ENCODE results near the gene CCDC57.

CCDC57 gene

DNA sequence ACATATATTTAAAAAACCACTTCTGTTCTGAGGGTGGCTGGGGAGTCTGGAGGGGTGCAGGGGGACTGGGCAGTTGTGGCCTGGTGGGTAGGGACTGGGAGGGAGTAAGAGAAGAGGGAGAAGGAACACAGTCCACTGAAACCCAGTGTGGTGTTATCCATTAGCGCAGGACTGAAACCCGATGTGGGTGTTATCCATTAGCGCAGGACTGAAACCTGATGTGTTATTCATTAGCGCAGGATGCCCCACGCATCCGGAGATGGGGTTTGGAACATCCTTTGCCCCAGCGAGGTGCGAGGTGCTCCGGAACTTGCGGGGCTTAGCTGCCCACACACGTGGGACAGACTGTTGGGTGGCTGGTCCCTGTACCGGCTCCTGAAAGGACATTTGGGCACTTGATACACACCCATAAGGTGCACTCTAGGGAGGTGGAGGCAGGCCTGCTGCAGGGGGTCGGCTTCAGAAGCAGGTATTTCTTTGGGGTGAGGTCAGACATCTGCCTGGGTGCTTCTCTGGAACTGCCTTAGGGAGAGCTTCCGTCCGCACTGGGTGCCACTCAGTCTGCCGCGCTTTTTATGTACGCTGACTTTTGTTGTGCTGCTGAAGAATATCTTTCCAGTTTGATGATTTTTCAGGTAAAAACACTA, 94.4 kb downstream of the CCDC57 start:
- DNase-seq: no peak

DNA sequence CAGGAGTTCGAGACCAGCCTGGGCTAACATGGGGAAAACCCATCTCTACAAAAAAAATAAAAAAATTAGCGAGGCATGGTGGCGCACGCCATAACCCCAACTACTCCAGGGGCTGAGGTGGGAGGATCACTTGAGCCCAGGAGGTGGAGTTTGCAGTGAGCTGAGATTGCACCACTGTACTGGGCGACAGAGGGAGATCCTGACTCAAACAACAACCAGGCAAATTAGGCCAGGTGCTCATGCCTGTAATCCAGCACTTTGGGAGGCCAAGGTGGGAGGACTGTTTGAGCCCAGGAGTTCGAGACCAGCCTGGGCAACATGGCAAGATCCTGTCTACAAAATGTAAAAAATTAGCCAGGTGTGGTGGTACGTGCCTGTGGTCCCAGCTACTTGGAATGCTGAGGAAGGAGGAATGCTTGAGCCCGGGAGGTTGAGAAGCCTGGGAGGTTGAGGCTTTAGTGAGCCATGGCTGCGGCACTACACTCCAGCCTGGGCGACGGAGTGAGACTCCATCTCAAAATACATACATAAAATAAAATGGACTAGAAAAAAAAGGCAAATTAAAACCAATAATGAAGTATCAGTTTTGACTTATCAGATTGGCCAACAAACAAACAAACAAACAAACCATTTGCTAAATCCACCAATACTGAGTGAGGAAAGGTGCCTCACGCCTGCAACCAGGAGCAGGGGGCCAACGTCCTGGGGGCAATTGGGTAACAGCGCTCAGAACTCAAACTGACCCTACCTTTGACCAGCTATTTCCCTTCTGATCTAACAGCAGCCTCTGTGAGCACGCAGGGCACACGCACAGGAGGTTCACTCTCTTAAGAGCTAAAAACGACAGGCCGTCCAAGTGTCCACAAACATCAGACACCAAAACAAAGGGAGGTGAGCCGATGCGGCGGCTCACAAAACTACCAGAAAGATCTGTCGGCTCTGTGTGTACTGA, 95.2 kb downstream of the CCDC57 start:
- no peak for DNase-seq

DNA sequence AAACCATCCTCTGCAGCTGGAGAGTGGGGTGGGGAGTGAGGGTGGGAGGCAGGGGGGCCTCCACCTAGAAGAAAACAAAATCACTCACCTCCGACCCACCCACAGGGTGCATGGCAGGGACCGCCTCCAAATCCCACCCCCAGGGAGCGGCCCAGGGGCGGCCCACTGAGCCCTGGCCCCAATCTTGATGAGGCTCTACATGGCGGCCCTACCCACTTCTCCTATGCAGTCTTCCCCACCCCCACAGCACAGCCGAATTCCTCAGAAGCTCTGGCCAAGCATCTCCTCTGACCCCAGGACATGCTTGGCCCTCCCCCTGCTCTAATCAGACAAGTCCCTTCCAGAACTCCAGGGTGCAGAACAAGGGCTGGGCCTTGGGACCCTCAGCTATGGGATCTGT, 96.4 kb downstream of the CCDC57 start:
- DNase-seq: no peak

DNA sequence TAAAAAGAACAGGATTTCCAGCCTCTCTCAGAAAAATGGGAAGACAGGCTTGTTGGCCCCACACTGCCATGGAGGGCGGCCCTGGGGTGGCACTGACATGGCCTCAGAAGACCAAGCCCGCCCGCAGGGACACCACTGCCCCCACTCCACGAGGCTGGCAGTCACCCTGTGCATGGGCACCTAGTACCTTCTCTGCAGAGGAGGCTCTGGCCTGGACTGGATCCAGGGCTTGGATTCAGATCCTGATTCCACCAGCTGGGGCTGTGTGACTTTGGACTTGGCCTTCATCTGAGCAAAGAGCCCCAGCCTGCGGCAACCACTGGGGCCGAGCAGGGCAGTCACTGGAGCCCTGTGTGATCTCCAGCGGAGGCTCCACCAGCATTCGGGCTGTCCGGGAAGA, 97.8 kb downstream of the CCDC57 start:
- no peak for DNase-seq

DNA sequence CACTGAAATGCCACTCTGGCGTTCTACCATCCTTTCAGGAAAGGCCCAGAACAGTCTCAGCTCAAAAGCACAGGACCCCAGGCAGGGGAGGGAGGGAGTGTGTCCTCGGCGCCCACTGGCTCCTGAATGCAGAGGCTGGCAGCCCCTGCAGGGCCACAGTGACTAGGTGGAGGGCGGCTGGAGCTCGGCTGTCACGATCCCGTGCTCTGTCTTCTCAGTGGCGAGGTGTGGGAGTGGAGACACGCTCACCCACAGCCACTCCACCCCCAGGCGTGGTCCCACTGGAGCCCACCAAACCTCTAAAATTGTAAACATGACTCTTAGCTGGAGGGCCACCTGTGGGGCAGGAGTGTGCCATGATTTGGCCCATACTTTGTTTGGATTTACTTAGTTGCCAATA, 98.2 kb downstream of the CCDC57 start:
- DNase-seq: no peak

DNA sequence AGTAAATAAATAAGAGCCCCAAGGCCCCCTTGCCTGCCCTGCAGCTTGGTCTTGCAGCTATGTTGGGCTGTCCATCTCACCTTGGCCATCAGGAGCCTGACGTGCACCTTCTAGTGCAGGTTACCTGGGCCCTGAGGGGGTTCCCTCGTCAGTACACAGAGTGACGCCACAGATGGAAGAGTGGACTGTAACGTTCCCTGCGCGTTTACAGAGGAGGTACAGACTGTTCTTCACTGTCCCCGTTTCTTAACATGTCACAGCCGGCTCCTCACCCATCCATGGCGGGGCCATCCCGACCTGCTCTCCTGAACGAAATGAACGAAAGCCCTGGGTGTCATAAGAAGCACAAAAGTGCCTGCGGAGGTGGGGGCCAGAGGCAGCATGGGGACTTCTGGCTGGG, 98.7 kb downstream of the CCDC57 start:
- no peak for DNase-seq

DNA sequence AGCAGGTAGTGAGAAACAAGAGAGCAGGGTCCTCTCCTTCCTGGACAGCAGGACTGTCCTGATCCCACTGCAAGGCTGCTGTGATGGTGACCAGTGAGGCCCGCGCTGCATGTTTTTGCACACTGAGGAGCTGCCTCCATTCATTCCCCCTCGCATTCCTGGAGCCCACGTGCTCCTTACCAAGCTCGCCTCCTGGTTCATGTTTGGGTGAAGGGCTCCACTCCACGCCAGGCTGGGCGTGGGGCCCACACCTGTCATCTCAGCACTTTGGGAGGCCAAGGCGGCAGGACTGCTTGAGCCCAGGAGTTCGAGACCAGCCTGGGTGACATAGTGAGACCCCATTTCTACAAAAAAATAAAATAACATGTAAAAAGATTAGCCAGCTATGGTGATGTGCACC, 99.2 kb downstream of the CCDC57 start:
- no peak for DNase-seq

DNA sequence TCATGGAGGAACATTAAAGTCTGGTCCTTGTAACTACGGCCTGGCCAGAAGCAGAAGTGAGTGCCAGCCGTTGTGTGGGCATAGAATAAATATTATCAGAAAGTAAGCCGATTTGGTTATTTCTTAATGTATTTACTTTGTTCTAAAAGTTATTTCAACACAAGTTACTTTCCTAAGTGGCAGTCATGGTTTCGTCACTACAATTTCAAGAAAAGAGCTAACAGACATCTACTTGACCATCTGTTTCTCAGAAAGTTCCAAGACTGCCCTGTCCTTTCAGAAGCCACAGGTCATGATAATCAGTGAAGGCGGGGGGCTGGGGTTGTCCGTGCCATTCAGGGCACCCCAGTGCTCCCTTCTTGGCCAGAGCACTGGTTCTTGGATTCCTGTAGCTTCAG, 99.7 kb downstream of the CCDC57 start:
- DNase-seq: no peak

DNA sequence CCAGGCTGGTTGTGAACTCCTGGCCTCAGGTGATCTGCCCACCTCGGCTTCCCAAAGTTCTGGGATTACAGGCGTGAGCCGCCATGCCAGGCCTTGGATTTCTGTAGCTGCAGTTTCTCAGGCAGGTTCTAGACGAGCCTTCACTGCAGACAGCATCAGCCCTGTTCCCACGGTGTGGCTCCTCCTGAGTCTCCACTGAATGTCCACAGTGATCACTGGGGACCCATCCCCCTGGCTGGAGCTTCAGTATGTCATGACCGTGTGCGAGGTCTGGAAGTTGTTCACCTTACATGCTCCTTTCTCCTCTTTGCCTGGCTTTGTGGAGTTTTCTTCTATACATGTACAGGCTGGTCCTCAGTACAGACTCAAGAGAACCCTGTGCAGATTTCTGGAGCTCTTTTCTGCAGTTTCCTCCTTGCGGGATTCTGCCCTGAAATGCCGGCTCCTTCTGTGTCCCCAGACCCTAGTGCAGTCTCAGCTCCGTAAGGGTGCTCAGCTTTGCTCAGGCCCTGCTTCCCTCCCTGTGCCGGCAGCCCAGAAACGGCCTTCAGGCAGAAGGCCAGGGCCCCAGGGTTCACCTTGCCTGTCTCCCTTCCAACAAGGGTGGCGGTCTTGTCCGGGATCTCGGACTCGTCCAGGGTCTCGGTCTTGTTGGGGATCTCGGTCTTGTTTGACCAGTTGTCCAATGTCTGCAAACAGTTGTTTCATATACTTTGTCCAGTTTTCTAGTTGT, 100.3 kb downstream of the CCDC57 start:
- DNase-seq: no peak

DNA sequence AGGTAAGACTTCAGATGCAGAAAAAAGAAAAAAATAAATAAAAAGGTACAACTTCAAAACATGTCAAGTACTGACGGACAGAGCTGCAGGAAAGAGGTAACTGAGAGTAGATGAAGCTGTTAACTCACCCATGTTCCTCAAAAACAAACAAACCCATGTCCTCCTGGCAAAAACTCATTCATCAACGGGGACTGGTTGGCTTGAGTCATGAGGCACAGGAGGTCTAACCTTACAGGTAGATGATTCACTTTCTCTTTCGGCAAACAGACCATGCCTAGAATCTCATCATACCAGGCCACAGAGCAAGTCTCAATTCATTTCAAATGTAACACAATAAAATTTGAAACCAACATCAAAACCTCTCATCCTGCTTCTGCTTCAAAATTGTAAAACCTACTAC, 102.3 kb downstream of the CCDC57 start:
- no peak for DNase-seq

DNA sequence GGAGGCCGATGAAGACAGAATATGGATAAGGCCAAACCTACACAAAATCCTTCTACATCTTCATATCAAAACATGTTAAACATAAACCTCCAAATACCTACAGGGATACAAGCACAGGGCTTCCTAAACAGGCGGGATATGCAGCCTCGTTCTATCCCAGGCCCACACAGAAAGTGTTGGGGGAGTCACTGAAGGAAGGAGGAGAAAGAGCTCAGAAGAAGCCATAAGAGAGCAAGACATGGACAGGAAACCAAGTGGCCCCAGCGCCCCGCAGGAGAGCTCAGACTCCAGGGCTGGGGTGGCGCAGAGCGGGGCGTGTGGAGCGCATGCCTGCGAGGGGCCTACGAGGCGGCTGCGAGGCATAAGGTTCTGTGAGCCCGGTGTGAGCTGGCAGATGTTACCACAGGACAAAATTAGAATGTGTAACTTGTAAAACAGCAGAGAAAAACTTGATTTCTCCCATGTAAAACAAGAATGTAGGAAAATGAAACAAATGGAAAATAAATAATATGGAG, 103.6 kb downstream of the CCDC57 start:
- DNase-seq: no peak

DNA sequence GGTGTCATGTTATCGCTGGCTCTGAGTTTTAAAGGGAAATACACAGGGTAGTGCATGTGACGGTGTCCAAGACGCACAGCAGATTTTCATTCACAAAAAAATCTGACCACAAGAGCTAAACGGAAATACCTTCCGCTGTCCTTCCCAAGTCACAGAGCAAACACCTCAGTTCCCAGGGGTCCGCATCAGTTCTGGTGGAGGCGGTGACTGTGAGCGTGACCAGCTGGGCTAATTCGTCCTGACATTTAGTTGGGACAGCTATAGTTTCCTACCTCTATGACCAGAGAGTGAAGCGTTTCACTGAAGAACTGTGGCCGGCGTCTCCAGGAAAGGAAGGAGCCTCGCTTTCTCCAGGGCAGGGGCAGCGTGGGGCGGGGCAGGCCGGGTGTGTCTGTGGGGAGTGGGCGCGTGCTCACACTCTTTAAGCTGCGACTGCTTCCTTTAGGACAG, 104.1 kb downstream of the CCDC57 start:
- no peak for DNase-seq

DNA sequence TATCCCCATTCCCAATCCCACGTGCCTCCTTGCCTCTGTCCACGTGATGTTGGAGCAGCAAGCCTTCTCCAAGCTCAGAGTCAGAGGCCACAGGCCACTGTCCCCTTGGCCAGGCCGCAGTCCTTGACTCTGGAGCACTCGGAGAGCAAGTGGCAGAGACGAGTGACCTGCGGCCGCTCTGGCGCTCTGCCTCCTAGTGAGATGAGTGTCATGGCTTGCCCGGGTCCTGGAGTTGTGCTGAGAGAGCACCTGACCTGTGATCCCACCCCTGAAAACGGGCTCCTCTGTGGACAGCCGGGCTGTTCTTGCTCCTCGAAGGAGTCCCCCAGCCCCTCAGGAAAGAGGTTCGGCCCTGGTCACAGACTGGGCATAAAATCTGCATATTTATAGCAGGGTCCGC, 104.6 kb downstream of the CCDC57 start:
- no peak for DNase-seq

DNA sequence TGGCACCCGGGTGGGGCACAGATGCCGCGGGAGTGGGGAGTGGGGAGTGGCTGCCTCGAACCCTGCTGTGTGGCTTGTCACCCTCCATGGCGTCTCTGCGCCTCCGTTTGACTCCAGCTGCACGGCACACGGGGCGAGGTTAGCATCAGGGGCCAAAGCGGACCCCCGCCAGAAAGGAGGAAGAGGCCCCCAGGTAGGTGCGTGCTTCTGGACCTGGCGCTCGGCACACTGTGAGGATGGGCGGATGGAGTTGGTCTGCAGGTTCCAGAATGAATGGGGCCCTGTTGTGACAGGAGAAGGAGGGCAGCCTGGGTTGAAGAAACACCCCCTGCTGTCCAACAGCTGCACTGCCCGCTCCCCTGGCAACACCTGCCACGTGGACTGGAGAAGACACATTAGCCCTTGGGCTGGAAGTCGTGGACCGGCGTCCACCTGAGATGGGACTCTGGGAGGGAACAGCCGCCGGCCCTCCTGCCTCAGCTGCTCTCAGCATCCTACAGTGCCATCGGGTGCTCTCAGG, 105.2 kb downstream of the CCDC57 start:
- DNase-seq: no peak

DNA sequence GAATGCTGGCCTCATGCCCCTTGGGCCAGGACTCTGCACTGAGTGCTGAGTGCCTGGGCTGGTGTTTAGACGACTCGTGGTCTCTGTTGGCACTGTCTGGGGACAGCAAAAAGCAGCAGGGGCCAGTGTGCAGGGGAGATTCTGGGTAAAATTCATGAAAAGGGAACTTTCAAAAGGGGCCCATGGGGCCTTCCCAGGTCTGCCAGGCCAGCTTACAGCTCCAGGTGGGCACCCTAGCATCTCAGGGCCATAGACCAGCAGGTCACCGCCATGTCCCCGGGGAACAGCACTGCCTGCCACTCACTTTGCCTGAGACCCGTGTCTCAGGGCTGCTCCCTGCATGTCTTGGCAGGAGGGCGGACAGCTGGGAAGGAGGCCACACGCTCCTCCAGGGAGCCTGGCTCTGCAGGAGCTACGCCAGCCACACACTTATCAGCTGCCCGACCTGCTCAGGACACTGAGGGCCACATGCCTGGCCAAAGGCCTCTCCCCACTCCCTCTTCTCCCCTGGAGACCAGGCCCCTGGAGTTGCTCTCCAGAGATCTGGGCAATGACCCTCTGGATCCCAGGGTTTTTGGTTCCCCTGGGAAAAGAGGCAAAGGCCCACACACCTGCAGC, 105.8 kb downstream of the CCDC57 start:
- no peak for DNase-seq

DNA sequence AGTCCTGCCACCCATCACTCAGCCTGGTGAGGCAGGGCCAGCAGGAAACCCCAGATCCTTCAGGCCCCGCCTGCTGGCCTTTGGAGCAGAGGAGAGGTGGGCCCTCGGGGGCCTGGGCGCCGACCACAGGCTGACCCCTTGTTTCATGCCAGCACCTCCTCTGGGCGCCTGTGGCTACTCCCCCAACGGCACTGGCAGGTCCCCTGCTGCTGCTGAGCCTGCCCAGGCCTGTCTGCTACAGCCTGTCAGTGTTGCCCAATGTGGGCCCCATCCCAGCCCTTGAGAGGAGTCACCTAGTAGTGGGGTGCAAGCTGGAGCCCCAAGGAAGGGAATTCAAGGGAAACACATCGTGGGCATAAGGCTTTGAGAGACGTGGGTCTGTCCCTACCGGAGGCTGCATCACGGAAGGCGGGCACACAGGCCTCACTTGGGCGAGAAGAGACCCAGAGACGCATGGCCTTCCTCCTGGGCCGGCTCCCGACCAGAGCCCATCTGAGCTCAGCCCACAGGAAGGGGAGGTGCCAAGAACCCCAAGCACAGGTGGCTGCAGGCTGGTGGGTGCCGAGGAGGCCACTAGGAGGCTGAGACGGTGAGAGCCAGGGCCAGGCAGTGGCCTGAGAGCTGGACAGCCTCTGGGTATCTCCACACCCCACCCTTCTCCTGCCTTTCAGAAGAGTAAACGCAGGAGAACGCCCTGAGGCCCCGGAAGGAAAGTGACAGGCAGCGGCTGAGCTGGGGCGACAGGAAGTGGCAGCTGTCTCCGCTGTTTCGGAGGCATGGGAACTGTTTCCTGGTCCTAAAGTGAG, 106.6 kb downstream of the CCDC57 start:
- no peak for DNase-seq

DNA sequence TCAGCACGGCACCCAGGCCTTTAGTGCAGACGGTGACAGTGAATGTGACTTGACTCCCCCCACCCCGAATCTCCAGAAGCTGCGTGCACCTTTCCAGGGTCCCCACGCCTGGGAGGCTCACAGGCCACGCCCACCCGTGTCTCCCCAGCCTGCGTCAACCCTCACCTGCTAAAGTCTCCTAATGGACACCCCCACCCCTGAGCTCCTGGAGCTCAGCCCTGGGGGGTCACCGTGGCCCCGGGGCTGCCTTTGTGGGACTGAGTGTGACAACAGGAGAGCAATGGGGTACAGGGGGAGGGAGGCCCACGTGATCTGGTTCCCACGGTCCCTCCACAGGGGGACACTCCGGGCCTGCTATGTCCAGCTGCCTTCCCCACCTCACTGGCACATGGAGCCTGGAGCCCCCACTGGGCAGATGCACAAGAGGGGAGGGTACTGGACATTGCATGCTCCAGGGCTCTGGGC, 107.2 kb downstream of the CCDC57 start:
- DNase-seq: no peak

DNA sequence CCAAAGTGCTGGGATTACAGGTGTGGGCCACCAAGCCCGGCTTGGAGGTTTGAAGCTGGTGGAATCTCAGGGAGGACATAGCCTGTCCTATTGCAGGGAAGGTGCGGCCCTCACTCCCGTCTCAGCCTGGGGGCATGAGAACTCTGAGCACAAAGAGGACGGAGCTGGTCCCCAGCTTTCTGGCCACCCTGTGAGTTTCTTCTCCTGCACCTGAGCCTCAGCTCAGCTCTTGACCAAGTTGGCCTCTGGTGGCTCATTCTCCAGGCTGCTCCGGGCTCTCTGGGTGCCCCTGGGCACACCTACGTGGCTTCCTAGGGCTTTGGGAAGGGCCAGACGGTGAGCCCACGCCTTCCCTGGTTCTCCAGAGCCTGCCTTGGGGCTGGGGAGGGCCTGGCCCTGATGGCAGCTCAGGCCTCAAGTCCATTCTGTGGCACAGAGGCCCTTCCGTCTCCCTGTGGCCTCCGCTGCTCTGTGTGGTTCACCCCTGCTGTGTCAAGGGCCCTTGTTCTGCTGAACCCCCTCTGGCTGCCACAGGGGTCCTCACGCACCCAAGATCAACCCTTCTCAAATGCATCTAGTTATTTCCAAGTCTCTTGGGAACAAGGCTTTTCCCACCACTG, 107.7 kb downstream of the CCDC57 start:
- no peak for DNase-seq

DNA sequence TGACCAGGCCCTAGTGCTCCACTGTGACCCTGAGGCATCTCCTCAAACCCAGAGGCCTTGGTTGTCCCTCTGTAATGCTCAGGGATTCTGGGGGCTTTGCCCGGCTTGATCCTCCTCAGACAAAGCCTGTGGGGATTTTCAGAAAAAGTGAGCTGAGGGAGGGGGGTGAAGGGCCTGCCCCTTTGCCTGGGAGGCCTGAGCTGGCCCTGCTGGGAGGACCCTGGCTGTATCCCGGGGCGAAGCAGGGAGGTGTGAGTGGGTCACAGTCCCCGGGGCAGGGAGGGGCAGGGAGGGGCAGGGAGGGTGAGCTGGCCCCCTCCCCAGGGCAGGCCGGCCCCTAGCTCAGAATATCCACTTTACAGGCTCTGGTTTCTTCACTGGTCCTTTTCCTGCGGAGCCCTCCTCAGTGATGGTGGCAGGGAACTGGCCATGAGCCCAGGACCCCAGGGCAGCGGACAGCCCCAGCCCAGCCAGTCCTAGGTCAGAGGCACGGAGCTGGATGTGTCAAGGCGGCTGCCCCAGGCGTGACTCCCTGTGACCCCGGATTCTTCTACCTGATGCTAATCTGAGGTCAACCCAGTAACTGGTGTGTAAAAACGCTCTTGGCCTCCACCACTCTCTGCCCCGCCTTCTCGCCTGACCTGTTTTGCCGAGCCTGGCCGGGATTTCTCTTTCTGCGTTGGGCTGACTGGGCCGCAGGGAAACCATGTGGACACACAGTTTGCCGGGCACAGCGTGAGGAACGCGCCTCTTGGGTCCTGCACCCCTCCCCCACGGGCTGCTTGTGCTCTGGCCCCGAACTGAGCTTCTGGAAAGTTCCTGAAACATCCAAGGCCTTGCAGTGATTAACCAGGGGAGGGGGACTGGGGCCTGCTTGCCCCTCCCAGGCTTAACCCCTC, 108.8 kb downstream of the CCDC57 start:
- DNase-seq: peak; percentile 47
